Ammon's horn (tissue), 1 donor: ENCODE data around the gene GRIN1.

Experiments
- DNase-seq: peaks from one replicate; pipeline ENCODE4 v3.0.0-alpha.2; 2016; ENCODE audit warnings: low spot score

GRIN1 gene

GRCh38 chr9:137138722-137139467 is at the start of gene GRIN1:
GRIN1 (plus strand) TSS chr9:137139154; CDS start chr9:137139487, 333 bp downstream.
- peak; percentile 62 for DNase-seq

GRCh38 chr9:137089232-137089947 is 49.6 kb upstream of the GRIN1 start:
- DNase-seq, result no peak

GRCh38 chr9:137095664-137096517 is 43.1 kb upstream of the GRIN1 start:
- no peak for DNase-seq

GRCh38 chr9:137096785-137097546 is 42.0 kb upstream of the GRIN1 start:
- no peak for DNase-seq

- no peak for DNase-seq
These were observed 41.0 kb upstream of the GRIN1 start for GRCh38 chr9:137097761-137098462.

- DNase-seq, result no peak
These were observed 39.7 kb upstream of the GRIN1 start for GRCh38 chr9:137099231-137099630.

- DNase-seq, result no peak
These were observed 35.6 kb upstream of the GRIN1 start for GRCh38 chr9:137103206-137103999.

GRCh38 chr9:137105814-137106661 is 32.9 kb upstream of the GRIN1 start:
- no peak for DNase-seq

- DNase-seq, result no peak
These were observed 32.2 kb upstream of the GRIN1 start for GRCh38 chr9:137106662-137107250.

- no peak for DNase-seq
These were observed 31.5 kb upstream of the GRIN1 start for GRCh38 chr9:137107312-137107921.

GRCh38 chr9:137107982-137108381 is 31.0 kb upstream of the GRIN1 start:
- no peak for DNase-seq

GRCh38 chr9:137108608-137109249 is 30.2 kb upstream of the GRIN1 start:
- DNase-seq, result no peak

- no peak for DNase-seq
These were observed 29.5 kb upstream of the GRIN1 start for GRCh38 chr9:137109250-137110146.

GRCh38 chr9:137110147-137110910 is 28.6 kb upstream of the GRIN1 start:
- DNase-seq, result no peak

- no peak for DNase-seq
These were observed 27.8 kb upstream of the GRIN1 start for GRCh38 chr9:137110911-137111787.
